ENCODE measurements around the gene HOXD4. TPM values are rescaled to one million over a fixed set of nuclear protein-coding genes. Genes with fewer than 3 reads are reported as not detected.

HOXD4 gene
- polyA plus RNA-seq, 12 donors, result 4.9 to 14.8 (median 5.9) TPM; not detected in 1

- no peak for DNase-seq
Measured at GRCh38 chr2:176112375-176113302, 38.7 kb upstream of the HOXD4 start.

- DNase-seq, result no peak
Measured at GRCh38 chr2:176114120-176114929, 37.0 kb upstream of the HOXD4 start.

GRCh38 chr2:176114930-176115625 lies 36.3 kb upstream of the HOXD4 start:
- no peak for DNase-seq

GRCh38 chr2:176115883-176116813 lies 35.2 kb upstream of the HOXD4 start, which contains the start of gene HOXD10:
Gene HOXD10, plus strand, starts transcription at chr2:176116778. Its CDS starts 56 bp downstream, at chr2:176116834.
- peak; percentile 86 for DNase-seq

- no peak for DNase-seq
Measured at GRCh38 chr2:176117162-176117822, 34.1 kb upstream of the HOXD4 start.

GRCh38 chr2:176117823-176118371 lies 33.5 kb upstream of the HOXD4 start:
- no peak for DNase-seq

GRCh38 chr2:176118601-176119339 lies 32.6 kb upstream of the HOXD4 start:
- no peak for DNase-seq

GRCh38 chr2:176120364-176121189 lies 30.8 kb upstream of the HOXD4 start:
- no peak for DNase-seq

- DNase-seq, result no peak
Measured at GRCh38 chr2:176121190-176122051, 29.9 kb upstream of the HOXD4 start.

- DNase-seq, result no peak
Measured at GRCh38 chr2:176122052-176122682, 29.2 kb upstream of the HOXD4 start.

- DNase-seq, result peak; percentile 84
Measured at GRCh38 chr2:176122683-176123410, 28.5 kb upstream of the HOXD4 start, which contains the start of gene HOXD9. Gene HOXD9, plus strand, starts transcription at chr2:176122719. Its CDS starts 50 bp downstream, at chr2:176122769.

- no peak for DNase-seq
Measured at GRCh38 chr2:176123411-176124109, 27.8 kb upstream of the HOXD4 start.

- no peak for DNase-seq
Measured at GRCh38 chr2:176124110-176124946, 27.0 kb upstream of the HOXD4 start.
